IPS-NIHi7 (cell line): ENCODE data around the gene CARD16.
"Not testable (repeated sequence)": the region's sequence is repeated elsewhere in the genome, so short reads cannot be mapped to it uniquely, and the experiment has no call there.

ENCODE experiments used
- DNase-seq: peaks from one replicate; pipeline ENCODE4 v3.0.0; 2012; ENCODE audit warnings: mixed read lengths; ENCODE audit errors: extremely low spot score

The CARD16 gene

DNA sequence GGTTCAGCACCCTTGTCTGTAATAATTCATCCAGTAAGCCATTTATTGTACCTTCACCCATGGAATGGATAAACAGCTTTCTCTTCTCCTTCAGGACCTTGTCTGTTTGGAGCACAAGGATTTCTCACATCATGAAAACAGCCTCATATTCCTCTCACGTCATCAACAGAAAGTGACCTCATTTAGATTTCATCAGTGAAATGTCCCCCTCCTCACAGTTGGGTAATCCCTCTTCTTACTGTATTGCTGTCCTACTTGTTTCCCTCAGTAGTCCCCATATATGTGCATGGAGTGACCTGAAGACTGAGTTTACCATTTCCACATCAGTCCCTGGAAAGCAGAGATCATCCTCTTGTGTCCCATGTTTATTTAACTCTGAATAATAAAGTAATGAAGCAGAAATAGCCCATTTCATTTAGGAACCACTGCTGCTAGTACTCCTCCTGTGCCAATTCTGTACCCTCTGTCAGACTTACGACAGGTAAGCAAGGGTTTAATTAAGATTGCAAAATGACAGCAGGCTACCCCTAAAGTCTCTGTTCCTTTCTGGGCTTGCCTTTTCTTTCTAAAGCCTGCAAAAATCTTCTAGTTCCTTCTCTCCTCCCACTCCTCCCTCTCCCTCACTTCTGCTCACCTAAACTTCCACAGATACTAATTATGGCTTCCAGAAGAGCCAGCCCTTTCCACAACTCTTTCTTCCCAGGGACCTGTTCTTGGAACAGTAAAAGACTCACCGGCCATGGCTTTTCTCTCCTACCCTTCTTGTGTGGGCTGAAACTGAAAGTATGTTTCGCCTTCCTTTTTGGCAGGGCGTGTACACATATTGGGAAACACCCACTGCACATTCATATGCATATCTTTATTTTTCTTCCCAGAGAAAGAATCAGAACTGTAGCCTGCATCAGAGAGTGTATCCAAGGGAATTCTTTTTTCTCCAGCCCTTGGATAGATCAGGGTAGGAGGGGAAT lies at the start of gene CARD16:
TSS of gene CARD16 (minus strand) at position 779 of the 968 bp plus-strand sequence. CDS start at position 741, 38 bp downstream.
- not testable (repeated sequence) for DNase-seq

DNA sequence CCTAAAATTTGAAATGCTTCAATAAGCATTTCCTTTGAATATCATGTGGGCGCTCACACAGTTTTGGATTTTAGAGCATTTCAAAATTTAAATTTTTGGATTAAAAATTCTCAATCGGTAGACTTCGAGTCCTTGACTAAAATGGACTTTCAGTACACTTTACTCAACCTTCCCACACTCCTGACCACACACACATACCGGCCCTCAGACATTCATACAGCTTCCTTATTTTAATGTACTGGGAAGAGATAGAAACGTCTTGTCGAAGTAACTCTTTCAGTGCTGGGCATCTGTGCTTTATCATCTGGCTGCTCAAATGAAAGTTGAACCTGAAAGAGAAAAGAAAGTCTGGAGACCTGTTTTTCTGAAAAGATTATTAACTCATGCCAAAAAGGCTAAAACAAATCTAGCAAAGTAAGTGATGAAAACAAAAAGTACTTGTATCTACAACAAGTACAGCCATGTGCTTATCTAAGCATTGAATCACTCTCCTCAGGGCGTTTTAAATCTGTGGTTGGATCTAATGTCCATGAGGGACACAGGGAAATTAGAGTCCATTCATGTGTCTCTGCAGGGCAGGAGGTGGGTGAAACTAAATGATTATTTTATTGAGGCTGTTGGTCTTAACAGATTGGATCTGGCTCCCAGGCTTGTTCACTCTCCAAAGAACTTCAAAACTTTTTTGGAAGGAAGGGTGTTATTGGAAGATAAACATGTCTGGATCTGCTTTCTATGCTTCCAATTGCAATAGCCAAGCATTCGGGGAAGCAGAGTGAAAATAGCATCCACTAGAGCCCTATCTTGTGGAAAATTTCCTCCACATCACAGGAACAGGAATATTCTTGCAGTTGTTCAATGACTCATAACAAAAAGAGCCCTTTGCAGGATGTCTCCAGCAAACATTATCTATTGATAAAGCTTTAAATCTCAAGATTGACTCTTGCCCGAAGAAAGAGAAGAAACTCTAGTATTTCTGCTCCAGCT lies 47.4 kb upstream of the CARD16 start:
- no peak for DNase-seq

DNA sequence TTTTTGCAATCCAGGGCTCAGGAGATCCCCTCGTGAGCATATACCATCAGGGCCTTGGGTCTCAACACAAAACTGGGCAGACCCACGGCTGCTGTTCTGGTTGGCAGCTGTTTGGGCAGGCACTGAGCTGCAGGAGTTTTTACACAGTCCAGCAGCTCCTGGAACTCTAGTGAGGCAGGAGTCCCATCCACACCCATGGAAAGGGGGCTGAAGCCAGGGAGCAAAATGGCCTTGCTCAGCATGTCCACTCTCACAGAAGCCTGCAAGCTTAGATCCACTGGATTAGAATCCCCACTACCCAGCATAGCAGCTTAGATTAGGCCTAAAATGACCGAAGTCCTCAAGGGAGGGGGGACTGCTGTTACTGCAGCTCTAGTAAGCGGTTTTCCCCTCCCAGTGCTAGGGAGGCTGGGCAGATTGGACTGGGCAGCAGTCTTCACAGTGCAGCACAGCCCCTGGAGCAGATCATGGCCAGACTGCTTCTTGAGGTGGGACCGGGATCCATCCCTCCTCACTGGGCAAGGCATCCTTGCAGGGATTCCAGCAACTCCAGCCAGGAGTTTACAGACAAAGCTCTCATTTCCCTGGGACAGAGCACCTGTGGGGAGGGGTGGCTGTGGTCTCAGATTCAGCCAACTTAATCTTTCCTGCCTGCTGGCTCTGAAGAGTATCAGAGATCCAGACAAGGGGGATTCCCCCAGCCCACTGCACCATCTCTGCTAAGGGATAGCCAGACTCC lies 36.4 kb upstream of the CARD16 start:
- no peak for DNase-seq

DNA sequence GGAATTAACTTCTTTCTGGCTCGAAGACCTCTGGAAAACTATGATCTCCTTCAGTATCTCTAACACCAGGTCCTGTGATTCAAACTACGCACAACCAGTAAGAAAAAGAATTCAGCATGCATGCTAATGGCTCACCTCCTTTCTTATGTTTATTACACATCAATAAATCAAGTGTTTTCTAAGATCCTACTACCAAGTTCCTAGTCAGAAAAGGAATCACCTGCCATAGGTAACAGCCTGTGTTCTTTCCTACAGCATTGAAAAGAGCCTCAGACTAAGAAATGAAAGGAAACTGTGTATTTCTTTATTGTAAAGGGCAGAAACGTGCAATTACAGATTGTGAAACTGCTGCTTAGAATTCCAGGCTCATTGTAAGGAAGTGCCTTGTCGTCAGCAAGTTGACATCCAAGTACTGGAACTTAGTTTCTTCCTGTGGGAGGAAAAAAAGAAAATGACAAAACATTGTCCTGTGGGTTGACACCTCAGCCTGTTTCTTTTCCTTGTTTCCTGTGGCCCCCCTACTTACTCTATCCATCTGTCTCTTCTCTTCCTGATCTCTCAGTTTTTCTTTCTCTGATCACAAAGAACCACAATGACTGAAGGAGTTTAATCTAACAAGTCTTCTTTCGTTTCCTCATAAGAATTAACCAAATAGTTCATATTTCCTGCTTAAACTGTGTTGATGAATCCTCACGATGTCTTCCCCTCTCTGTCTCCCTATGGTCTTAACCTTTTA lies 35.2 kb upstream of the CARD16 start:
- not testable (repeated sequence) for DNase-seq

DNA sequence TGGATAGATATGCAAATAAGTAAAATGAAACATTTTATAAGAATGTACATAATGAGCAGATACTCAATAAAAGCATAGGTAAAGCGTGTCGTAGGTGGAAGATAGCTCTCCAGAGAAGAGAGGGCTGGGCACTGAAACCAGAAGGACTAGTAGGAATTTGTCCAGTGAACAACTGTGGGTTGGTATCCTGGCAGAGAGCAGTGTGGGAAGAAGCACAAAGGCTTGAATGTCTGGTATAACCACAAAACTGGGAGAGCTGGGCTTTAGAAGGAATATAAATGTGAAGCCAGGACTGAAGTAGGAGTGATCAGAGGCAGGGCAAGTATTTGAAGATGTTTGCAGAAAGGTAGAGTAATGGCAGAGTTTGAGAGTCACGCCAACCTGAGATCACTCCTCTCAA lies 33.1 kb upstream of the CARD16 start:
- no peak for DNase-seq

DNA sequence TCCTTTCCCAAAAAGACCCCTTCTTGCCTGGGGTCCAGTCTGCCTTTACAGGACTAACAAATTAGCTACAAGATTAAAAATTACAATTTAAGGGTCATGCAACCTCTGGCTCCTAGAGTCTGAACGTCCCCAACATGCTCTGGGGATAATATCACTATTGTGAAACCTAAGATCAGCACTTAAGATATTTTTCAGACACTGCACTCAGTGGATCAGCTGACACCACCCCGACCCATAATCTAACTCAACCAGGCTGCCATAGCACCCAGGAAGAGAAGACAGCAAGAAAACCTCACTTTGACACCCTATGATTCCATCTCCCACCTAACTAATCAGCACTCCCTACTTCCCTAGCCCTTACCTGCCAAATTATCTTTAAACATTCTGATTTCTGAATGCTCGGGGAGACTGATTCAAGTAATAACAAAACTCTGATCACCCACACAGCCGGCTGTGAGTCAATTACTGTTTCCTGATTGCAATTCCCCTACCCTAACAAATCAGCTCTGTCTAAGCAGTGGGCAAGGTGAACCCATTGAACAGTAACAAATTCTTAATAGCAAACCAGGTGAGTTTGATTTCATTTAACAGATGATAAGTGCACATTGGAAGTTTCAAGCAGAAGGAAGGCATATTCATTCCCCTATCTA lies 32.1 kb upstream of the CARD16 start:
- not testable (repeated sequence) for DNase-seq

DNA sequence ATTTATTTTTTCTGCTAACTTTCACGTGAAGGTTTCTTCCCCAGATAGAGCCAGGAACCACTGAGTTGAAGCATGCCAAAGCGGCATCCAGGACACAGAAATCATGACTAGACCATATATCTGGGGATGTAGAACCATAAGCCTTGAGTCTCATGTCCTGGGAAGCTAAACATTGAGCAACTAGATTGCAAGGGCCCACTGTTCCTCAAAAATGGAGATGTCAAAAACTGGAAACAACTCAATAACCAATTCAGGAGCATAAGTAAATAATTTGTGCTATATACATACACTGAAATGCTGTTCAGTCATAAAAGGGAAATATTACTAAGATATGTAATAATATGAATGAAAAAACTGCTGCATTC lies 29.0 kb upstream of the CARD16 start:
- DNase-seq = no peak

DNA sequence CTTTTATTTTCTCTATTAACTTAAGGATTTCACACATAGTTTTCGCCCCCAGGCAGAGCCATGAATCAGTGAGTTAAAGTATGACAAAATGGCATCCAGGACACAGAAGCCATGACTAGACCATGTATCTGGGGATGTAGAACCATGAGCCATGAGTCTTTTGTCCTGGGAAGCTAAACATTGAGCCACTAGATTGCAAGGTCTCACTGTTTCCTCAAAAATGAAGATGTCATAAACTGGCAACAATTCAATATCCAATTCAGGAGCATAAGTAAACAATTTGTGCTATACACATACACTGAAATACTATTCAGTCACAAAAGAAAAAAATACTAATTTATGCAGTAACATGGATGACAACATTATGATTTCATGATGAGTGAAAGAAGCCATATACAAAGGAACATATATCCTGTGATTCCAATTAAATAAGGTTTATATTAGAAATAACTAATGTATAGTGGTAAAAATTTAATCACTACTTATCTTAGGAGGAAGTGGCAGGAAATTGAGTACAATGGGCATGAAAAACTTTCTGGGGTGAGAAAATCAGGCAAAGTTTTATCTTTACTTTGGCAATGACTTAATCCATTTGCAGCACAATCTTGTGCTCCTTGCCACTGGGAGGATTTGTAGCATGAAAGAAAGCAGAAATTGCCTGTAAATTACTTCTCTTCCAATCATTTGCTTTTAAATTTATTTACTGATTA lies 28.5 kb upstream of the CARD16 start:
- no peak for DNase-seq

DNA sequence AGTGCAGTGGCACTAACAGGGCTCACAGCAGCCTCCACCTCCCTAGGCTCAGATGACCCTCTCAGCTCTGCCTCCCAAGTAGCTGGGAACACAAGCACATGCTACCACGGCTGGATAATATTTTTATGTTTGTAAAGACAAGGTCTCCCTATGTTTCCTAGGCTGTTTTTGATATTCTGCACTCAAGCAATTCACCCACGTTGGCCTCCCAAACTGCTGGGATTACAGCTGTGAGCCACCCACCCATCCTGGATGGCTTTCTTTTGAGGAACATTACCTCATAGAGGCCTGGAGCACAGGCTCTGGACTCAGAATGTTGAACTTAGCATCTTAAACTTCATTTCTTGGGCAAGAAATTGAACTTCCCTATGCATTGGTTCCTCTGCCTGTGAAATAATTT lies 26.9 kb upstream of the CARD16 start:
- DNase-seq = not testable (repeated sequence)

DNA sequence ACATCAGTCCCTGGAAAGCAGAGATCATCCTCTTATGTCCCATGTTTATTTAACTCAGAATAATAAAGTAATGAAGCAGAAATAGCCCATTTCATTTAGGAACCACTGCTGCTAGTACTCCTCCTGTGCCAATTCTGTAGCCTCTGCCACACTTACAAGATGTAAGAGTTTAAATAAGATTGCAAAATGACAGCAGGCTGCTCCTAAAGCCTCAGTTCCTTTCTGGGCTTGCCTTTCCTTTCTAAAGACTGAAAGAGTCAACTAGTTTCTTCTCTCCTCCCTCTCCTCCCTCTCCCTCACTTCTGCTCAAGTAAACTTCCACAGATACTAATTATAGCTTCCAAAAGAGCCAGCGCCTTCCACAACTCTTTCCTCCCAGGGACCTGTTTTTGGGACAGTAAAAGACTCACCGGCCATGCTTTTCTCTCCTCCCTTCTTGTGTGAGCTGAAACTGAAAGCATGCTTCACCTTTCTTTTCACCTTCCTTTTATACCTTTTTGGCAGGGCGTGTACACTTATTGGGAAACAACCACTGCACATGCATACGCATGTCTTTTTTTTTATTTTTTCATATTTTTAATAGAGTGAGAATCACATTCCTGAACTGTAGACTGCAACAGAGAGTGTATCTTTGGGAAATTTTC lies 26.1 kb upstream of the CARD16 start:
- DNase-seq = no peak

DNA sequence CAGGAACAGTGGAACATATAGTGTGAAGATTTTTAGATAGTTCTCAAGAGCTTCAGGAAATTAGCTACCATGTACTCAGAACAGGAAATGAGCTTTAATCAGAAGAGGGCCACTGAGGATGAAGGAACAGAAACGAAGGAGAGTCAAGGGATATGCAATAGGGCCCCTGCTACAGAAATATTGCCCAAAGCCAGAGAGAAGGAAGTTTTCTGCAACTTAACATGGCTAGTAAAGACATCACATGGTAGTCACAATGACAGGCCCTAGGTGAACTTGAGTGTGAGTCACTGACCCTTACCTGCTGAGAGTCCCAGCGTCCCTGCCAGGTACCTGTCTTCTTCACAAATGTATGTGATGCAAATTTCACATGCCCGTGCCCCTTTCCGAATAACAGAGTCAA lies 25.2 kb upstream of the CARD16 start:
- DNase-seq = no peak

DNA sequence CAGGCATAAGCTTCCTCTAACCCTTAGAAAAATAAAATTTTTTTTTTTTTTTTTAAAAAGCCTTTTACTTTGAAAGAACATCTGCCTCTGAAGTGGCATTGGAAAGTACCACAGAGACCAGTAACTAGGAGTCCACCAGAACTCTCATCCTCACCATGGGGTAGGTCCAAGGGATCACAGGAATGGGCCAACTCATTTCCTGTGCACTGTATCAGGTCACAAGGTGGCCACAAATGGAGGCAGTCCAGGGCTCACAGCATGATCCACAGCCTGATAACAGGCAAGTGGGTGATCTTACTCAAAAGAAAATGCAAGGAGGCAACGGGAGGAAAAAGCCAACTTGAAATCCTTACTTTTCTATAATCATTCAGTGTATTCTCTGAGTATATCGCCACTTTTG lies 24.6 kb upstream of the CARD16 start:
- not testable (repeated sequence) for DNase-seq

DNA sequence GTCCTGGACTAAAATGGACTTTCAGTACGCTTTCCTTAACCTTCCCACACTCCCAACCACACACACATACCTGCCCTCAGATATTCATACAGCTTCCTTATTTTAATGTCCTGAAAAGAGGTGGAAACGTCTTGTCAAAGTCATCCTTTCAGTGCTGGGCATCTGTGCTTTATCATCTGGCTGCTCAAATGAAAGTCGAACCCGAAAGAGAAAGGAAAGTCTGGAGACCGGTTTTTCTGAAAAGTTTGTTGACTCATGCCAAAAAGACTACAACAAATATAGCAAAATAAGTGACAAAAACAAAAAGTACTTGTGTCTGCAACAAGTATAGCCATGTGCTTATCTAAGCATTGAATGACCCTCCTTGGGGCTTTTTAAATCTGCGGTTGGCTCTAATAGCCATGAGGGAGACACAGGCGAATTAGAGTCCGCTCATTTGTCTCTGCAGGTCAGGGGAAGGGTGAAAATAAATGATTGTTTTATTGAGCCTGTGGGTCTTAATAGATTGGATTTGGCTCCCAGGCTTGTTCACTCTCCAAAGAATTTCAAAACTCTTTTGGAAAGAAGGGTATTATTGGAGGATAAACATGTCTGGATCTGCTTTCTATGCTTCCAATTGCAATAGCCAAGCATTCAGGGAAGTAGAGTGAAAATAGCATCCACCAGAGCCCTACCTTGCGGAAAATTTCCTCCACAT lies 18.3 kb upstream of the CARD16 start:
- not testable (repeated sequence) for DNase-seq

DNA sequence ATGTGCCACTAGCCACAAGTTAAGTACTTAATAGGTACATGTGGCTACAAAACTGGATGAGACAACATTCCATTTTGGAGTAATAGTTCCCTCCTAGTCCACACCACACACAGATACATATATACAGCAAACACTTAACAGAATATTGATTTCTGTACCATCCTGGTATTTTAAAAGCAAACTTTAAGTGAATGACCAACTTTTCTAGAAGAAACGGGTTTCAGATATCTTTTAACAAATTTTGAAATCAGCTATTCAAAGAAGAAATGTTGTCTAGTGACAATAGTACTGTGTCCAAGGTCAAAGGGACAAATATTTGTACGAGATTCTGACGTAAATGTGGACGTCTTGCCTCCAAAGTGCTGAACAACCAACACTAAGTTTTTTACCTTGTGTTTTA lies 12.3 kb upstream of the CARD16 start:
- DNase-seq = no peak

DNA sequence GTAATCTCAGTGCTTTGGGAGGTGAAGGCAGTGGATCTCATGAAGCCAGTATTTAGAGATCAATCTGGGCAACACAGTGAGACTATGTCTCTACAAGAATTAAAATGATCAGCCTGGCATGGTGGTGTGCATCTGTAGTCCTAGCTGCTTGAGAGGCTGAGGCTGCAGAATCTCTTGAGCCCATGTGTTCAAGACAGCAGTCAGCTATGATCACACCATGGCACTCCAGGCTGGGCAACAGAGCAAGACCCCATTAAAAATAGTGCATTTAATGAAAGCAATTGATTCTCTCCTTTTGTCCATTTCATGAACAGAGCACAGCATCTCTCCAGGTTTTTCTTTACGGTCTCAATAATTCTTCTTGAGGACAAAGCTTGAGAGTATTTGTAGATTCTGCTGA lies 11.3 kb upstream of the CARD16 start:
- no peak for DNase-seq

DNA sequence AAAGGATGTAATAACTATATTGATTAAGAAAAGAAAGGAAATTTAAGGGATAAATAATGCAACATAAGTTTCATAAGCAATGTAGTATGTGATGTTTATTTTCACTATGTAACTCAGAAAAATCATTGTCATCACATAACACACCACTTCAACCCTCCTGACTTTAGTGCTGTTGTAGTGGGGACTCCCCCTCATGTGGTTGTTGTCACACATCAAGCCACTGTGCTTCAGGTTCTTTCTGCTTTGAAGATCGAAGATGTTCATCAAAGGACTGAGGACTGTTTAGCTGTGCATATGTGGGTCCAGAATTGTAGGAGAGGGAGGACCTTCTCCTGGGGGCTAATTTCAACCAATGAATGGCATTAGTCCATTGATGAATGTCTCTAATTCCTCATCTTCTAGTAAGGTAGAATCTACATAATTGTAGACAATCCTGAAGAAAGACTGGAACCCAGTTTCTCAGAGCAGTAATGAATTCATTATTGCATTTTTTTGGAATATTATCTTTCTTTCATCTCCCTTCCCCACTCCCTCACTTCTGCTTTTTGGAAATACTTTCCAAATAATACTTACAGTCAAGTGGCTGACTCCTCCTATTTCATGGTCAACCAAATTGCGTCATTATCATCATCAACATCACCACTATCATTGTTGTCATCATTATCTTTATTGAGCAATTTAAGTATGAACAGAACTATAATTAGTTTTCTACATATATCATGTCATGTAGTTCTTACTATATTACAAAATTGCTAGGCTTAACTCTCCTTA lies 9.8 kb upstream of the CARD16 start:
- DNase-seq = no peak

DNA sequence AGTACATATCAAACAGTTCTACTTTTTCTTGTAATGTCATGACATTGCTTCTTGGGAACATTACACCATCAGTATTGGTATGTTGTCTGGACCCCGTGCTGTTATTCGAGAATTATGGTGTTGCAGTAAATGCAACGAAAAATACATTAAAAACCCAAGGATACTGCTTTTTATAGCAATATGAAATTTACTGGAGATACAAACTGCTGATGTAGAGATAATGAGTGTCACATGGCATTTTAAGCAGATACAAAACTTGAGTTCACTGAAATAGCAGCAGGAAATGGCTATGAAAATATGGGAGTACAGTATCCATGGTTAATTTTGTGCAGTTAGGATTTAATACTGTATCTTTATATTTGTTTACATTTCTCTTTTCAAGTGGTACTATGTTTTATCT lies 7.4 kb upstream of the CARD16 start:
- no peak for DNase-seq

DNA sequence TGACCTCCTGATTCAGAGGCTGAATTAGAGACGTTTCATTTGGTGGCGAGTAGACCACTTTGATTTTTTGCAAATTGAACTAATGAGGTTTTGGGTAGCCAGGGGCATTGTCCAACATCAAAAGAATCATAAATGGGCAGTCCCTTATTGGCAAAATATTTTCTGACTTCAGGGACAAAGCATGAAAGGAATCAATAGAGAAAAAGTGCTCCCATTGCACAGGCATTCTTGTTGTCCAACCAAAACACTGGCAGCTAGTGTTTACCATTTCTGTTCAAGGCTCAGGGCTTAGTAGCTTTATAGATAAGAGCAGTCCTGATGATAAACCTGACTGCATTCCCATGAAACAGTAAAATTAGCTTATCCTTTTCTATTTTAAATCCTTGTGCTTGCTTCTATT lies 6.4 kb upstream of the CARD16 start:
- DNase-seq = no peak
